PFSK-1 (cell line): Measurements from ENCODE around the gene RBCK1.

Experiments used
- FOXP2 ChIP-seq: optimal IDR thresholded peaks from 2 replicates; pipeline ENCODE3; 2011; ENCODE audit warnings: borderline replicate concordance, control low read depth, inconsistent platforms; ENCODE audit not compliant: insufficient read depth; ENCODE audit errors: extremely low read length, extremely low read depth
- POLR2AphosphoS5 ChIP-seq: IDR thresholded peaks from 2 replicates; pipeline ENCODE4 v1.6.1; 2012; ENCODE audit warnings: low read depth, mild to moderate bottlenecking, control low read depth, low read length, moderate library complexity
- REST ChIP-seq, 2 experiments: IDR thresholded peaks; 2 replicates each; pipeline versions ENCODE4 v1.6.1 to v1.8.0; 2011 to 2012; ENCODE audit warnings: low read depth in 2 of 2, low read length in 2 of 2, control low read depth in 1 of 2, inconsistent platforms in 1 of 2, mild to moderate bottlenecking in 1 of 2, moderate library complexity in 1 of 2; ENCODE audit not compliant: insufficient read depth in 1 of 2
- SIN3A ChIP-seq: IDR thresholded peaks from 2 replicates; pipeline ENCODE4 v1.6.1; 2012; ENCODE audit warnings: mild to moderate bottlenecking, low read length, moderate library complexity, borderline replicate concordance; ENCODE audit not compliant: insufficient read depth
- TAF1 ChIP-seq: IDR thresholded peaks from 2 replicates; pipeline ENCODE4 v1.6.1; 2012; ENCODE audit warnings: low read length, control low read depth, borderline replicate concordance; ENCODE audit not compliant: insufficient read depth

Gene RBCK1

GRCh38 chr20:469746-470490, 61.8 kb downstream of the RBCK1 start:
- TF ChIP-seq SIN3A (no peak), TAF1 (no peak), POLR2AphosphoS5 (no peak), FOXP2 (no peak), REST (IDR thresholded peaks at IDR 0.05; ENCODE audit: insufficient read depth in 1 of 2, low read depth in 2 of 2, low read length in 2 of 2) (no peak)

GRCh38 chr20:472137-472846, 64.2 kb downstream of the RBCK1 start:
- no peak for TF ChIP-seq SIN3A
- no peak for TF ChIP-seq TAF1
- TF ChIP-seq FOXP2 = no peak
- TF ChIP-seq POLR2AphosphoS5 = no peak
- no peak for TF ChIP-seq REST (IDR thresholded peaks at IDR 0.05; ENCODE audit: insufficient read depth in 1 of 2, low read depth in 2 of 2, low read length in 2 of 2)

GRCh38 chr20:472889-473292, 64.8 kb downstream of the RBCK1 start:
- TF ChIP-seq SIN3A = no peak
- TF ChIP-seq POLR2AphosphoS5 = peak; percentile 28; the same call in 1 of the 2 replicates

- TF ChIP-seq SIN3A (no peak), TAF1 (no peak), FOXP2 (no peak), POLR2AphosphoS5 (no peak), REST (IDR thresholded peaks at IDR 0.05; ENCODE audit: insufficient read depth in 1 of 2, low read depth in 2 of 2, low read length in 2 of 2) (no peak)
These were observed 66.5 kb downstream of the RBCK1 start for GRCh38 chr20:474581-474980.

GRCh38 chr20:475463-476357, 67.6 kb downstream of the RBCK1 start:
- no peak for TF ChIP-seq TAF1
